Skeletal muscle cell (primary cell): Measurements from ENCODE around the gene ENTREP1.

Experiments
- DNase-seq: peaks from one replicate; pipeline ENCODE4 v3.0.0-alpha.2; 2010; ENCODE audit warnings: low read depth
- H3K4me3 ChIP-seq: 2 replicates; pipeline ENCODE4 v1.5.1; 2011; ENCODE audit warnings: low read depth, mild to moderate bottlenecking, control low read depth, low read length, moderate library complexity

The ENTREP1 gene

DNA sequence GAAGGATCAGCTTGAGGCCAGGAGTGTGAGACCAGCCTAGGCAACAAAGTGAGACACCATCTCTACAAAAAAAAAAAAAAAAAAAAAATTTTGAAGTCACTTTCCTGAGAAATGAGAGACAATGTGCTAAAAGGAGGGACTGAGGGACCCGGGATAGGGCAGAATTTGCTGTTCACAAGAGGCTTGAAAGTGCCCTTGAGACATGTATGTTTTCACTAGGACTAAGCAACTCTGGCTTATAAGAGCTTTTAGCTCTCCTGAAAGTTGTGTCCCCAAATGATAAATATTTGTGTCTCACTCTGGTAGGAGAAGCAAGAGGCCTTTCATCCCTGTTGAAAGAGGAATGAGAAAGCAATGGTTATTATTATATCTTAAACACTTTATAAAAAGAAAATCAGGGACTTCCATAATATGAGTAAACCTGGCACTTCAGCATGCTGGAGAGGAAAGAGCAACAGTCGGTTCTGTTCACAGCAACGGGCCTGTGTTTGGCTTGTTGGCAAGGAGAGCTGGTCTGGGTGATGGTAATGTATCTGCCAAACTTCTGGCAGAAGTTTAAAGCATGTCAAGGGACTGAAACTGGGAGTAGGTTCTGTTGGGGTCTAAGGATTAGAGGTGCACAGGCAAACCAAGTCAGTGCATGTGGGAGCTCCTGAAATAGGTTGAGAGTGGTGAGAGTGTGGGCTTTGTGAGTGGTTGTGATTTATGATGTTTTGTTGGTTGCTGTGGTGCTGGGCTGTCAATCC, 32.2 kb downstream of the ENTREP1 start:
- DNase-seq = no peak
- no peak overlapping the region for H3K4me3 ChIP-seq

DNA sequence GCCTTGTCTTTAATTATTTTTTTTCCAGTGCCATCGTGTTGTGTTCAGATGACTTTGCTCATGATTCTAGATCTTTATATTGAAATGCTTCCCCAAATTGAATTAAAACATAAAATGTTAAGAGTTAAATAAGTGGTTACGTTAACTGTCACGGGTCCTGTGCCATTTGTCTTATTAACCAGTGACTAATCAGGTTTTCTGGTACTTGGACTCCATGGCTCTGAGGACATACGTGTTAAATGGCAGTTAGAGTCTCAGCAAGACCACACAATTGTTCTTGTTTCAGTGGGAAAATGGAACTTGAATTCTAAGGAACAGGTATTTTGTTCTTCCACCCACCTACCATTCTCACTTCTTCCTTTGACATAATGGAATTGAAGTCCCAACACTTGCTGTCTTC, 32.8 kb downstream of the ENTREP1 start:
- DNase-seq = no peak
- H3K4me3 ChIP-seq = no peak overlapping the region

DNA sequence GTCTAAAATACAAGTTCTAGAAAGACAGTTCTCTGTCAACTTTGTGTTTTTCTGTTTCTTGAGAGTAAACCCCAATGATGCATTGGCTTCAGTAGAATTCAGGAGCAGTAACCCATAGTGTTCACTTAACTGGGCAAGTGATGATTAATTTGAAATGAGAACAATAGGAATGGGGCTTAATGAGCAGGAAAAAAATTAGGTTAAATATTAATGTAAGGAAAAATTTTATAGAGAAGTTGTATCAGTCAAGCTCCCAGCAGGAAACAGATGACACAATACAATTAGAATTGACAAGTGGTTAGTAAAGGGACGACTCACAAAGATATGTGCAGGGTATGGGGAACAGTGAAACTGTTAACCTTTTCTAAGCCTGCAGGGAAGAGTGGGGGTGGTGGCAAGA, 38.2 kb downstream of the ENTREP1 start:
- no peak for DNase-seq

DNA sequence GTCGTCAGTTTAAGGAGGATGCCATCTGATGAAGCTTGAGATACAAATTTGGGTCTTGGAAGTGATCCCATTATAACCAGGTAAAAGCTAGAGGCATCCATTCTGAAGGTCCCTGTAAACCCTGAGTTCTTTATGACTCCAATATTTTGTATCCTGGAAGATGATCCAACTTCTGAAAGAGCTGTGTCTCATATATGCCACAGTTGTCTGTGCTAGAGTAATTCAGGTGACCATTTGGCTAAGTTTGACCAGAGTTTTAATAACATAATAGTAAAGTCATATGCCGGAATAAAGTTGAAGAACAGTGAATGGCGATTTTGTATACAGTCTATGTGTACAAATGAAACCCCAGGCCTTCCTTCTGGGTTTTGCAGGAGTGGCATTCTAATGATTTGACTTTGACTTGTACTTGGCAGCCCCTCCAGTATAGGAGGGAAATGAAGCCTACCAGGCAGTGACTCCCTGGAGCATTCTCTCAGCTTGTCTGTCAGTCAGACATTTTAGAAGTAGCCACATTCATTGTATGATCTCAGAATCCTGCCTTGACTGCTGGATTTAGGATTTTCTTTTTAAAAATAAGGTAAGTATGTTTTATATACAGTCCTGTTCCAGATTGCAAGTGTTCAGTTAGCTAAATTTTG, 39.6 kb downstream of the ENTREP1 start:
- no peak overlapping the region for H3K4me3 ChIP-seq
- no peak for DNase-seq

More for the DNA sequence above, 38.2 kb downstream of the ENTREP1 start:
- no peak overlapping the region for H3K4me3 ChIP-seq

DNA sequence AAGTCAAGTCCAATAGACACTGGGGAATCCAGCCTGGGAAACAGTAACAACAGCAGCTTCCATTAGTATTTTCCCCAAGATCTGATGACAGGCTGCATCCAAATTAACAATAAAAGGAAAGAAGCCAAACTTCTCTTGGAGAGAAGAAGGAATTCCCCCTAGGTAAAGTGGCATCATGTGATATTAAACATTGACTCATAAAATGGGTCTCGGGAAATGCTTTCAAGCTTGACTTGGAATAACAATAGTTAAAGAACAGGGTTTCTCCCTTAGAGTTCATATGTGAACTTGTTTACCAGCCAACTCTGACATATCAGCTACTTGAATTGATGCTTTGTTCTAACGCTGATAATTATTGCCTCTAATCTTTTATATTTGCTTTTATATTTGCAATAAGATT, 45.4 kb downstream of the ENTREP1 start:
- H3K4me3 ChIP-seq = no peak overlapping the region
- no peak for DNase-seq

DNA sequence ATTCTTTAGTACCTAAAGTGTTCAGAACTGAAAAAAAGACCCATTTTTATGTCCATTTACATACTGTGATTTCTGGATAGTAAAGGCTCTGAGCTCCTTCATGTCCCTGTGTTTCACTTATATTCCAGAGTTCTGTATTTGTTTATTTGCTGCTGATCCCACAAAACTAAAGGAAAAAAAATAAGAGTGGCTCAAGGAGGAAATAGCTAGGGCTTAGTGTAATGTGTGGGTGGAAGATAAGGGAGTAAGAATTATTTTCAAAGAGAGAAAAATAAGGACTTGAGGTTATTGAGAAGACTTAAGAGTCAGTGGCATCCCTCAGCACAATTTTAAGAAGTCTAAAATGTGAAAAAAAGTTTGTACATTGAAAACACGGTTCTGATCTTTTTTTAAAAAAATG, 46.0 kb downstream of the ENTREP1 start:
- H3K4me3 ChIP-seq = no peak overlapping the region
- DNase-seq = no peak

DNA sequence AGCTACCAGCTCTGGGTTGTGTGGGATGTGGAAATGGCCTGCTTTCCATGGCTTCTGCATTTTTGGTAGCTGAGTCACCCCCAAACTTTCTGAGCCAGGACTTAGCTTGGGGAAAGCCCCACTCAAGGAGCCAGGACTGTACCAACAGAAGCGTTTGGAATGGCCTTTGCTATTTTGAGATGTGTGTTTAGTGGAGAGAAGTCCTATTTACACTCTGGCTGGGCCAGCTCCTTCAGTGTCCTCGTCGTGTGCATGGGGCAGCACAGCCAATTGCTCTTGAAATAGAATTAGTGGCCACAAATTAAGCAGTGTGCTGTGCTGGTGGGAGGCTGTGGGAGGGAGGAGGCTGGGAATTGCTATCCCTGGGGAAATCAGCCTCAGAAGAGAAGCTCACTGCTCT, 51.6 kb downstream of the ENTREP1 start:
- peak; percentile 82 for DNase-seq
- no peak overlapping the region for H3K4me3 ChIP-seq

DNA sequence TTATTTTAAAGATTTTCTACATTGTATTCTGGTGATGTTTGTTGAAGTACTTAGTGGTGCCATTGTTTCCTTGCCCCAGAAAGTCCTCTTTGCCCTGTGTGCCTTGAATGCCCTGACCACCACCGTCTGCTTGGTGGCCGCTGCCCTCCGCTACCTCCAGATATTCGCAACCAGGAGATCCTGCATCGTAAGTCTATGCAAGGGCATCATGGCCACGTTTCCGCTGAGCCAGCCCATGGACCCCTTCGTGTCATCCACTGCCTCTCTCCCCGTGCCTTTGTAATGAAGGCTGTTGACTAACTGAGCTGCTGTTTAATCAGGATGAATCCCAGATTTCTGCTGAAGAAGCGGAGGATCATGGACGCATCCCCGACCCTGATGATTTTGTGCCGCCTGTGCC, 52.3 kb downstream of the ENTREP1 start:
- DNase-seq = no peak
- H3K4me3 ChIP-seq = no peak overlapping the region

DNA sequence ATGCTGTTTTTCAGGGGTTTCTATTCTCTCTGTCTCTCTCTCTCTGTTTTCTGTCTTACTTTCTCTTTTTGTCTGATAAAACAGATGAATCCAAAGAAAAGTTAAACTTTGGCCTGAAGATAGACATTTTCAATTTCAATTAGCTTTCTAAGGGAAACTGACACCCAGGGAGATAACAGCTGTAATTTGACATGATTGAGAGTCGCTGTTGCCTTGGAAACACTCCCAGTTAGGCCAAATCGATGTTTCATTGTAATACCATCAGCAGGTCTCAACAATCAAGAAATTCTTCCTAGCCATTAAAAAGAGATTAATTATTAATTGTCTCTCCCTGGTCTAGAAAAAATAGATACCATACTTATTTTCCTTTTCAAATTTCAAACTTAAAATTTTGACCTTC, 53.0 kb downstream of the ENTREP1 start:
- DNase-seq = no peak
- H3K4me3 ChIP-seq = no peak overlapping the region

DNA sequence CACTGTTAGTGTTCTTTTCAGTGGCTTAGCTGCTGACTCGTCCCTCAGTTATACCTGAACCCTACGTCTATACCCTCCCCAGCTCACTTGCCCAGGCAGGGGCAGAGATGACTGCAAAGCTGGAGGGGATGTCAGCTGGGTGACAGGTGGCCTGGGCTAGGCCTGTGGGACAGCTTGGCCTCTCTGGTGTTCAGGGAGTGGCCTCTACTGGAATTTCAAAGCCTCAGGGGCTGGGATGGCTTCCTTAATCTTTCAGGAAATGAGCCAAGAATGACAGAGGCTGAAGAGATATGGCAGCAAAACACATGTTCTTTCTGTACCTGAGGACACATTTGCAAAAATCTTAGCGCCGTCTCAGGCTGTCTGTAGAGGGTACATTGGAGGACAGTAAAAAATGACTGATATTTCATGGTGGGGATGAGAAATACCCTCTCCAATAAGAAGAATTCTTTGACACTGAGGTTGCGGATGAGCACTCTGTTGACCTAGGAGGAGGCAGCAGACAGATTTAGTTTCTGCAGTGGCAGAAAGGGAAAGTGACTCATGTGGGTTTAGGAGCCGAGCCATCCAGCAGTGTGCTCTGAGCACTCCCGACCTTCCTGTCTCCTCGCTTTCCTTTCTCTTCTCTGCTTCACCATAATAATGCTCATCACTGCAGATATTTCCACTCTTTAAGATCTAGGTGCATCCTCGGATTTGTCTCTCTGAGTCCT, 54.4 kb downstream of the ENTREP1 start:
- peak; percentile 29 for DNase-seq
- no peak overlapping the region for H3K4me3 ChIP-seq

DNA sequence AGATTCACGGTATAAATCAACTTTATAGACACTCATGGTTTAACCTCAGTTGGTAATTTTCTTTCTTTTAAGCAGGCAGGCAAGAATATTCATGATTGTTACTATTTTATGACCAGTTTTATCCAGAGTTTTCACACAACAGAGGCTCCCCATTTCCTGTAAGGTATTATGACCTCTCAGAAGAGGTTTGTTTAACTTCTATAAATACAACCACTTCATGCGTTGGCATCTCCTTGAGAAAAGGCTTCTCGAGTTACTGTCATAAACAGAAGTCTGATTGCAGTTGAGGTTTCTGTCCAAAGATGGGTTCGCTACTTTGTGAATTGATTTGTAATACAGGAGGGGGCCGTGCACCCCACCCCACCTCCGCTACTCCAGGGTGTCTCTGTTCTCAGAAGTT, 55.3 kb downstream of the ENTREP1 start:
- DNase-seq = no peak
- no peak overlapping the region for H3K4me3 ChIP-seq

DNA sequence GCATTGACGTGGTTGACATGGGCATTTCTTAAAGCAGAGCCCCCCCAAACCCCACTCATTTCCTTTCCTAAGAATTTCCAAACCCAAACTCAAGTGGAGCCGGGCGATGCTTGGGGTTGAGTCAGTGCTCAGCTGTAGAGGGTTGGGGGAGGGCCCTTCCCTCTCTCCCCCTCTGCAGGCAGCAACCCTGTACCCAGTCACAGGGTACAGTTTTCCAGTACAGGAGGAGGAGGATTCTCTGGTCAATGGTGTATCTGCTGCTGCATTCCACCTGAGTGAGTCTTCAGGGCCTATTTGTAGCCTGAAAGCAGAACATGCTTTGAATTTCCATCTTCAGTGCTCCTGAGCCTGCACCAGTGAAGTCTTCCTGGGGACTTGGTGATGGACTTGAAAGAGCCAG, 55.8 kb downstream of the ENTREP1 start:
- H3K4me3 ChIP-seq = no peak overlapping the region
- DNase-seq = no peak

DNA sequence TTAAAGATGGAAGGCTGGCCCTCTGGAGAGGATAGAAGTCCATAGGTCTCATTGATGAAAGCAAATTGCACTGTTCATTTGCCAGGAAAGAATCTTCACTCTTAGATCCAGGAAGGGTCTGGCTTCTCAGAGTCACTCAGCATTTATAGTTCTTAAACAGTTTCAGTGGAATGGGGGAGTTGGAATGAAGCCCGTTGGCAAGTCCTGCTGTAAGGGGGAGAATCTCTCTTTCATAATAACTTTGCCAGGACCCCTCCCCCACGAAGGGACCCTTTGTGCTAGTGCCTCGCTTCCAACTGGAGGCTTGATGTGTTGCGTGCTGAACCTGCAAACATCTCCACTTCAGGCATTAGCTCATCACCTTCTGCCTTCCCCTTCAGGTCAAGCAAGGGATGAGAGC, 57.1 kb downstream of the ENTREP1 start:
- H3K4me3 ChIP-seq = no peak overlapping the region
- no peak for DNase-seq

DNA sequence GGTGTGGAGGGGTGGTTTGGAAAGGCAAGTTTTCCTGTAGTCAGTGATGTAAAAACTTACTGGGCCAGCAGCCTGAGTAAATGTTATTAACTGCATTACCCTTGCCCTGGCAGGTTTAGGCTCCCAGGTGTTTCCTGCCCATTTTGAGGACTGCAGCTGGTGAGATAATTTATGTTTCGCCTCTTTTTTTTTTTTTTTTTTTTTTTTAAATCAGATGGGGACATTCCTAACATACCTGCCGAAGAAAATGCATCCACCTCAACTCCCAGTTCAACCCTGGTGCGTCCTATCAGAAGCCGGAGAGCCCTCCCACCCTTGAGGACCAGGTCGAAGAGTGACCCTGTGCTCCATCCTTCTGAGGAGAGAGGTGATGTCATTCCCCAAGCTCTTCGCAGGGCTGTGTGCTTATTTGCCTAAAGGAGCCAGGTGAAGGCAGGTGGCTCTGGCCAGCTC, 60.6 kb downstream of the ENTREP1 start:
- DNase-seq = no peak
- no peak overlapping the region for H3K4me3 ChIP-seq

DNA sequence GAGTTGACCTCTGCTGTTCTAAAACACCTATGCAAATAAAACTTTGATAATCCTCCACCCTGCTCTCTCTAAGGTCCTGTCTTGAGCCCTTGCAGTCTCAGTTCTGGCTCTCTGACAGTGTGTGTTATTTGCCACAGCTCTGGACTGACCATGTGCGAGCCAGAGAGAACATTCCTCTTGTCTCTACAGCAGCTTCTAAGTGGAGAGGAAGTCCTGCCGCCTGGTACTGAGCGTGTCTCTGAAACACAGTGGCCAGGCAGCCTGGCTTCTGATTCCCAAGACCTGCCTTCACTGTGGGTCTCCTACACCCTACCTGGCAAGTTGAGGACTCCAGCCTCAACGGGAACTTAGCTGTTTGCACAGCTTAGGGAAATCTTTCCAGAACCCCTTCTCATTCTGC, 61.6 kb downstream of the ENTREP1 start:
- no peak for DNase-seq
- no peak overlapping the region for H3K4me3 ChIP-seq

DNA sequence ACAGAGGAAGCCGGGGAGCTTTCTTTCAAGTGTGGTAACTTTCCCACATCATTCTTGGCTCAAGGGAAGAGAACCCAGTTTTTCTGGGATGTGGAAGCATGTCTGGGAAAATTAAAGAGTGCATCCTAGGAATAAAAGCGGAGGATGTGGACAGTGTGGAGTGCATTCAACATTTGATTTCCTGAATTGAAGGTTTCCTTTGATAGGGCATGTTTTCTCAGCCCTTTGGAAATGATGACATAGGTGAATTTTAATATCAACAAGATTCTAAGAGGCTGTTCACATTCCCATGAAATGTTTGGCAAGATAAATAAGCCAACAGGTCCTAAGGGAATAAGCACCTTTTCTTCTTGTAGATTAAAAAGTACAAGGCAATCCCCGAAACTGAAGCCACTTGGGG, 63.6 kb downstream of the ENTREP1 start:
- H3K4me3 ChIP-seq = no peak overlapping the region
- DNase-seq = no peak

DNA sequence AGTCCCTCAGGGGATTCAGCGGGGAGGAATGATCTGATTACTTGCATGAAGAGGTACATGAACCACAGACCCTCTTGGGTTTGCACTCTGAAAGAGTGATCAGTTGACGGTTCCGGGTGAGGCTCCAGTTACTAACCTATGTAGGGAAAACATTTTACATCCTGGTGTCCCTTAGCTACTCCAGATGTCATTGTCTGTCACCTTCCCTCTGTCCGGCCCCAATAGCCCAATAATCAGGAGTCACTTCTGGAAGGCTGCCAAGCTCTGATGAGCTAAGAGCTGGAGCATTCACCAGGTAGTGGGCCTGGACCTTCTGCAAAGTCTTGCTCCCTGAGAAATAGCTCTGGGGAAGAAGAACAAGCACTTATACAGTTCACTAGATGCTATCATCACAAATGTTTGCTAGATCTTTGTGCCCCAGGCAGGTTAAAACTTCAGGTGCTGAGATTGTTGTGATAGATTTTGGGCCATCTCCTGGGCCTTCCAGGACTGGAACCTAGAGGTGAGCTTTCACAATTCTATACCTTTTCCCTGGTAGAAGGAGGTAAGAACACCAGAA, 64.5 kb downstream of the ENTREP1 start:
- no peak for DNase-seq
- H3K4me3 ChIP-seq = no peak overlapping the region

DNA sequence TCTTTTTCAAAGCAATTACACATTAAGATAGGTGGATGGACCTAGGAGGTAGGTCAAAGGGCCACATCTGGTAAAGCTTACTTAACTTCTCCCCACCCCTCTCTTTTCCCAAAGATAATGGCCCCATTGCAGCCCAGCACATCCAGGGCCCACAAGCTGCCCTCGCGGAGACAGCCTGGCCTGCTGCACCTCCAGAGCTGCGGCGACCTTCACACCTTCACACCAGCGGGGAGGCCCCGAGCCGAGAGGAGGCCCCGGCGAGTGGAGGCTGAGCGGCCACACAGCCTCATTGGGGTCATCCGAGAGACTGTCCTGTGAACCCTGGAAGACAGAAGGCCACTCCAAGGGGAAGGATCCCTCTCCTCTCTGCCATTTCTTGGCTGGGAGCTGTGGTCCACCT, 66.5 kb downstream of the ENTREP1 start:
- no peak for DNase-seq
- no peak overlapping the region for H3K4me3 ChIP-seq

DNA sequence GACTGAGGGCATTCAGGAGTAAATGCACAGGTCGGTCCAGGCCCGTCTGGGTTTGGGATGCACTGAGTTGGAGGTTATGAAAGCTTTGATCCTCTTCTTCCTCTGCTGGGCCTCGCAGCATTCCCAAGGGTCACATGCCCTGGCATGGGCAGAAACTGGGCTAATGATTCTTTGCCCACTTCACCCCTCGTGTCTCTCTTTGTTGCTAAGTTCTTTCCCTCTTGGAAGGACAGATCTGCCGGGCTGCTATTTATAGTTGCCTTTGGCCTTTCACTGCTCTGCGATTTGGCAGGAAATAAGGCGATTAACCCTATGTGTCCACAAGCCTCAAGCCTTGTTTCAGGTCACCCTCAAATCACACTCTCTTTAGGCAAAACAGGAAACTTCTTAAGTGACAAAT, 66.9 kb downstream of the ENTREP1 start:
- no peak overlapping the region for H3K4me3 ChIP-seq
- DNase-seq = no peak

DNA sequence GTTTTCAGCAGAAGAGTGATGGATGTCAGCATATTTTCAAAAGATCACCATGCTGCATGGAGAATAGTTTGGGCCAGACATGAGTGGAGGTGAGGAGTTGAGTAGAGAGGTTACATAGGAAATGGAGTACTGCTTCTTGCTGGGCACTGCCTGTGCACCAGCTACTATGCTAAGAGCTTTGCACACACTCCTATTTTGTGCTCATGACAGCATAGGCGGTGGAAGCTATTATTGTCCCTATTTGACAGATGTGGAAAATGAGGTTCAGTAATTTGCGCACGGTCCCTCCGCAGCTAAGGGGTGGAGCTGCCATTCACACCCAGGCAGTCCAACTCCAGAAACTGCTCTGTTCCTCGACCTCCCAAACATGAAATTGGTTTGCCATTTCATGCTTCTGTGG, 67.8 kb downstream of the ENTREP1 start:
- no peak overlapping the region for H3K4me3 ChIP-seq
- DNase-seq = no peak
